HepG2 (cell line): ENCODE results near the gene TLK1. TPM values are rescaled to one million over a fixed set of nuclear protein-coding genes. Genes with fewer than 3 reads are reported as not detected.

Experiments used
- BCL6 ChIP-seq: IDR thresholded peaks from 2 replicates; pipeline ENCODE4 v1.6.1; 2016; ENCODE audit warnings: missing genetic modification reagents, missing compliant biosample characterization
- CREM ChIP-seq, 2 experiments: sonication (generic) in 1 of 2; formaldehyde crosslinking in 1 of 2; IDR thresholded peaks; 2 replicates each; pipeline versions ENCODE4 v1.4.0 to v1.6.1; 2016 to 2020; ENCODE audit warnings: antibody characterized with exemption in 1 of 2, mild to moderate bottlenecking in 1 of 2, missing genetic modification reagents in 1 of 2
- DMAP1 ChIP-seq: IDR thresholded peaks from 2 replicates; pipeline ENCODE4 v1.6.1; 2016
- HNRNPK ChIP-seq: fragments of 200-400 bp; formaldehyde crosslinking; IDR thresholded peaks from 2 replicates; pipeline ENCODE4 v1.6.1; 2018; ENCODE audit warnings: low read length, low read depth, moderate library complexity, mild to moderate bottlenecking; ENCODE audit not compliant: poor library complexity, severe bottlenecking
- MIXL1 ChIP-seq: IDR thresholded peaks from 2 replicates; pipeline ENCODE4 v1.6.1; 2016
- NFIC ChIP-seq: IDR thresholded peaks from 2 replicates; pipeline ENCODE4 v1.6.1; 2012; ENCODE audit warnings: mild to moderate bottlenecking, low read length, inconsistent platforms
- NKX3-1 ChIP-seq: sonication (generic); formaldehyde crosslinking; IDR thresholded peaks from 2 replicates; pipeline ENCODE4 v1.5.0; 2020; ENCODE audit warnings: missing genetic modification reagents
- RCOR2 ChIP-seq: IDR thresholded peaks from 2 replicates; pipeline ENCODE4 v1.6.1; 2016; ENCODE audit warnings: missing biosample characterization, missing genetic modification reagents
- SRSF1 ChIP-seq: fragments of 200-400 bp; formaldehyde crosslinking; optimal IDR thresholded peaks from 2 replicates; pipeline ENCODE3; 2017; ENCODE audit warnings: mild to moderate bottlenecking, low read depth, low read length, moderate library complexity
- SUZ12 ChIP-seq: fragments of 150-350 bp; IDR thresholded peaks from 2 replicates; pipeline ENCODE4 v1.6.1; 2014; ENCODE audit warnings: low read depth, low read length
- ZFP82 ChIP-seq: sonication (generic); formaldehyde crosslinking; IDR thresholded peaks from 2 replicates; pipeline ENCODE4 v1.5.1; 2020; ENCODE audit warnings: mild to moderate bottlenecking, missing genetic modification reagents, borderline replicate concordance
- ZNF143 ChIP-seq: sonication (generic); formaldehyde crosslinking; IDR thresholded peaks from 2 replicates; pipeline ENCODE4 v1.4.0; 2020; ENCODE audit warnings: missing genetic modification reagents
- ZNF251 ChIP-seq: sonication (generic); formaldehyde crosslinking; IDR thresholded peaks from 2 replicates; pipeline ENCODE4 v1.9.0; 2021; ENCODE audit warnings: mild to moderate bottlenecking, missing genetic modification reagents
- ZNF44 ChIP-seq: sonication (generic); formaldehyde crosslinking; IDR thresholded peaks from 2 replicates; pipeline ENCODE4 v1.5.1; 2020; ENCODE audit warnings: mild to moderate bottlenecking, missing genetic modification reagents
- ZNF441 ChIP-seq: sonication (generic); formaldehyde crosslinking; IDR thresholded peaks from 2 replicates; pipeline ENCODE4 v1.7.0; 2021; ENCODE audit warnings: missing genetic modification reagents, borderline replicate concordance
- ZNF737 ChIP-seq: sonication (generic); formaldehyde crosslinking; IDR thresholded peaks from 2 replicates; pipeline ENCODE4 v1.5.0; 2020; ENCODE audit warnings: missing genetic modification reagents, mild to moderate bottlenecking, borderline replicate concordance
- ZNF749 ChIP-seq: sonication (generic); formaldehyde crosslinking; IDR thresholded peaks from 2 replicates; pipeline ENCODE4 v1.8.0; 2022; ENCODE audit warnings: mild to moderate bottlenecking, missing genetic modification reagents, moderate library complexity, borderline replicate concordance
- polyA plus RNA-seq, 8 experiments: library from polyadenylated mRNA; depleted of rRNA in 3 of 8; stranded (reverse) in 7 of 8; unstranded in 1 of 8; fragments of >200 nt; fragmentation: Illumina TruSeq in 4 of 8; extraction: Trizol in 4 of 8; gene quantifications; 2 replicates each; pipeline versions ENCODE4 v1.2.1 to v1.2.3, GENCODE V29; 2011 to 2016; ENCODE audit warnings: low read depth in 4 of 8, missing spikeins in 1 of 8, mixed read lengths in 1 of 8; ENCODE audit not compliant: insufficient read depth in 1 of 8
- total RNA-seq, 5 experiments: library from RNA; depleted of rRNA; stranded (reverse); fragments of >200 nt; fragmentation: Illumina TruSeq; extraction: Trizol; gene quantifications; 2 replicates each; pipeline ENCODE4 v1.2.3, GENCODE V29; 2016; ENCODE audit warnings: low read depth in 1 of 5
- TF ChIP-seq, protein P1 (sequence below): sonication (generic); formaldehyde crosslinking; IDR thresholded peaks from 2 replicates; pipeline ENCODE4 v1.4.0; 2020; ENCODE audit warnings: missing genetic modification reagents, borderline replicate concordance
- TF ChIP-seq, protein P2 (sequence below): IDR thresholded peaks from 2 replicates; pipeline ENCODE4 v1.6.1; 2016
- TF ChIP-seq, protein P3 (sequence below): IDR thresholded peaks from 2 replicates; pipeline ENCODE4 v1.6.1; 2016; ENCODE audit warnings: missing biosample characterization, missing genetic modification reagents, low read depth
- TF ChIP-seq, protein P4 (sequence below): sonication (generic); formaldehyde crosslinking; IDR thresholded peaks from 2 replicates; pipeline ENCODE4 v1.8.0; 2022; ENCODE audit warnings: missing genetic modification reagents, mild to moderate bottlenecking, borderline replicate concordance
- TF ChIP-seq, protein P5 (sequence below): sonication (generic); formaldehyde crosslinking; IDR thresholded peaks from 2 replicates; pipeline ENCODE4 v1.8.1; 2022; ENCODE audit warnings: low read depth, mild to moderate bottlenecking, missing genetic modification reagents

The TLK1 gene
- total and polyA plus RNA-seq, 2 of the 13 experiments (the other 11 are each of a cell fraction or from before 2014, with no cell fraction given) = 16.8 to 28.7 TPM

DNA sequence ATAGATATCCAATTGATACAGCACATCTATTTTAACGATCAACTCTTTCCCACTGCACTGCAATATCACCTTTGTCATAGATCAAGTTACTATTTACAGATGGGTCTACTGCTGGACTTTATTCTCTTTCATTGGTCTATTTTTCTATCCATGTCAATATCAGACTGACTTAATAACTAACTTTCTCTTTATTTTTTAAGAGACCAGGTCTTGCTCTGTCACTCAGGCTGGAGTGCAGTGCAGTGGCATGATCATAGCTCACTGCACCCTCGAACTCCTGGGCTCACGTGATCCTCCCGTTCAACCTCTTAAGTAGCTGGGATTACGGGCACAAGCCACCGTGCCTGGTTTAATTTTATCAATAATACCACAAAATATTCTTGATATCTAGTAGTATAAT lies 71.2 kb downstream of the TLK1 start (continued):
- TF ChIP-seq ZFP82 (CRISPR knock-in tag) (no peak), DMAP1 (no peak), SRSF1 (no peak), CREM (IDR thresholded peaks at IDR 0.05) (peak; percentile 43; the same call in 1 of the 2 replicates), CREM (CRISPR knock-in tag; IDR thresholded peaks at IDR 0.05) (no peak), RCOR2 (CRISPR knock-in tag) (peak; percentile 12; the same call in 1 of the 2 replicates), HNRNPK (no peak), MIXL1 (CRISPR knock-in tag) (peak; percentile 56; the same call in 1 of the 2 replicates), SUZ12 (no peak), ZNF749 (CRISPR knock-in tag) (no peak), NFIC (peak; percentile 25; the same call in 1 of the 2 replicates), ZNF251 (no peak), ZNF737 (CRISPR knock-in tag) (no peak), ZNF44 (CRISPR knock-in tag) (no peak), ZNF441 (no peak), NKX3-1 (CRISPR knock-in tag) (no peak), BCL6 (CRISPR knock-in tag) (0 out of 2 replicates have a peak, but pooled peaks have one; percentile 14), ZNF143 (CRISPR knock-in tag) (no peak)
- TF ChIP-seq, protein P1, sequence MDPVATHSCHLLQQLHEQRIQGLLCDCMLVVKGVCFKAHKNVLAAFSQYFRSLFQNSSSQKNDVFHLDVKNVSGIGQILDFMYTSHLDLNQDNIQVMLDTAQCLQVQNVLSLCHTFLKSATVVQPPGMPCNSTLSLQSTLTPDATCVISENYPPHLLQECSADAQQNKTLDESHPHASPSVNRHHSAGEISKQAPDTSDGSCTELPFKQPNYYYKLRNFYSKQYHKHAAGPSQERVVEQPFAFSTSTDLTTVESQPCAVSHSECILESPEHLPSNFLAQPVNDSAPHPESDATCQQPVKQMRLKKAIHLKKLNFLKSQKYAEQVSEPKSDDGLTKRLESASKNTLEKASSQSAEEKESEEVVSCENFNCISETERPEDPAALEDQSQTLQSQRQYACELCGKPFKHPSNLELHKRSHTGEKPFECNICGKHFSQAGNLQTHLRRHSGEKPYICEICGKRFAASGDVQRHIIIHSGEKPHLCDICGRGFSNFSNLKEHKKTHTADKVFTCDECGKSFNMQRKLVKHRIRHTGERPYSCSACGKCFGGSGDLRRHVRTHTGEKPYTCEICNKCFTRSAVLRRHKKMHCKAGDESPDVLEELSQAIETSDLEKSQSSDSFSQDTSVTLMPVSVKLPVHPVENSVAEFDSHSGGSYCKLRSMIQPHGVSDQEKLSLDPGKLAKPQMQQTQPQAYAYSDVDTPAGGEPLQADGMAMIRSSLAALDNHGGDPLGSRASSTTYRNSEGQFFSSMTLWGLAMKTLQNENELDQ (CRISPR knock-in tag) = no peak
- TF ChIP-seq, protein P2, sequence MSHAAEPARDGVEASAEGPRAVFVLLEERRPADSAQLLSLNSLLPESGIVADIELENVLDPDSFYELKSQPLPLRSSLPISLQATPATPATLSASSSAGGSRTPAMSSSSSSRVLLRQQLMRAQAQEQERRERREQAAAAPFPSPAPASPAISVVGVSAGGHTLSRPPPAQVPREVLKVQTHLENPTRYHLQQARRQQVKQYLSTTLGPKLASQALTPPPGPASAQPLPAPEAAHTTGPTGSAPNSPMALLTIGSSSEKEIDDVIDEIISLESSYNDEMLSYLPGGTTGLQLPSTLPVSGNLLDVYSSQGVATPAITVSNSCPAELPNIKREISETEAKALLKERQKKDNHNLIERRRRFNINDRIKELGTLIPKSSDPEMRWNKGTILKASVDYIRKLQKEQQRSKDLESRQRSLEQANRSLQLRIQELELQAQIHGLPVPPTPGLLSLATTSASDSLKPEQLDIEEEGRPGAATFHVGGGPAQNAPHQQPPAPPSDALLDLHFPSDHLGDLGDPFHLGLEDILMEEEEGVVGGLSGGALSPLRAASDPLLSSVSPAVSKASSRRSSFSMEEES = peak; percentile 50; the same call in 1 of the 2 replicates
- TF ChIP-seq, protein P3, sequence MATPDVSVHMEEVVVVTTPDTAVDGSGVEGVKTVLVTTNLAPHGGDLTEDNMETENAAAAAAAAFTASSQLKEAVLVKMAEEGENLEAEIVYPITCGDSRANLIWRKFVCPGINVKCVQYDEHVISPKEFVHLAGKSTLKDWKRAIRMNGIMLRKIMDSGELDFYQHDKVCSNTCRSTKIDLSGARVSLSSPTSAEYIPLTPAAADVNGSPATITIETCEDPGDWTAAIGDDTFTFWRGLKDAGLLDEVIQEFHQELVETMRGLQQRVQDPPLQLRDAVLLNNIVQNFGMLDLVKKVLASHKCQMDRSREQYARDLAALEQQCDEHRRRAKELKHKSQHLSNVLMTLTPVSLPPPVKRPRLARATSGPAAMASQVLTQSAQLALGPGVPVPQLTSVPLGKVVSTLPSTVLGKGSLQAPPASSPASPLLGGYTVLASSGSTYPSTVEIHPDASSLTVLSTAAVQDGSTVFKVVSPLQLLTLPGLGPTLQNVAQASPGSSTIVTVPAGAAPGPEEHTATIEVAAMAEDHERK (CRISPR knock-in tag) = no peak
- TF ChIP-seq, protein P4, sequence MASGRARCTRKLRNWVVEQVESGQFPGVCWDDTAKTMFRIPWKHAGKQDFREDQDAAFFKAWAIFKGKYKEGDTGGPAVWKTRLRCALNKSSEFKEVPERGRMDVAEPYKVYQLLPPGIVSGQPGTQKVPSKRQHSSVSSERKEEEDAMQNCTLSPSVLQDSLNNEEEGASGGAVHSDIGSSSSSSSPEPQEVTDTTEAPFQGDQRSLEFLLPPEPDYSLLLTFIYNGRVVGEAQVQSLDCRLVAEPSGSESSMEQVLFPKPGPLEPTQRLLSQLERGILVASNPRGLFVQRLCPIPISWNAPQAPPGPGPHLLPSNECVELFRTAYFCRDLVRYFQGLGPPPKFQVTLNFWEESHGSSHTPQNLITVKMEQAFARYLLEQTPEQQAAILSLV (CRISPR knock-in tag) = no peak
- TF ChIP-seq, protein P5, sequence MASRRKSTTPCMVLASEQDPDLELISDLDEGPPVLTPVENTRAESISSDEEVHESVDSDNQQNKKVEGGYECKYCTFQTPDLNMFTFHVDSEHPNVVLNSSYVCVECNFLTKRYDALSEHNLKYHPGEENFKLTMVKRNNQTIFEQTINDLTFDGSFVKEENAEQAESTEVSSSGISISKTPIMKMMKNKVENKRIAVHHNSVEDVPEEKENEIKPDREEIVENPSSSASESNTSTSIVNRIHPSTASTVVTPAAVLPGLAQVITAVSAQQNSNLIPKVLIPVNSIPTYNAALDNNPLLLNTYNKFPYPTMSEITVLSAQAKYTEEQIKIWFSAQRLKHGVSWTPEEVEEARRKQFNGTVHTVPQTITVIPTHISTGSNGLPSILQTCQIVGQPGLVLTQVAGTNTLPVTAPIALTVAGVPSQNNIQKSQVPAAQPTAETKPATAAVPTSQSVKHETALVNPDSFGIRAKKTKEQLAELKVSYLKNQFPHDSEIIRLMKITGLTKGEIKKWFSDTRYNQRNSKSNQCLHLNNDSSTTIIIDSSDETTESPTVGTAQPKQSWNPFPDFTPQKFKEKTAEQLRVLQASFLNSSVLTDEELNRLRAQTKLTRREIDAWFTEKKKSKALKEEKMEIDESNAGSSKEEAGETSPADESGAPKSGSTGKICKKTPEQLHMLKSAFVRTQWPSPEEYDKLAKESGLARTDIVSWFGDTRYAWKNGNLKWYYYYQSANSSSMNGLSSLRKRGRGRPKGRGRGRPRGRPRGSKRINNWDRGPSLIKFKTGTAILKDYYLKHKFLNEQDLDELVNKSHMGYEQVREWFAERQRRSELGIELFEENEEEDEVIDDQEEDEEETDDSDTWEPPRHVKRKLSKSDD = no peak
